Measurements from ENCODE around the gene KIFAP3.
"Not testable (repeated sequence)": the region's sequence is repeated elsewhere in the genome, so short reads cannot be mapped to it uniquely, and the experiment has no call there.

Gene KIFAP3

DNA sequence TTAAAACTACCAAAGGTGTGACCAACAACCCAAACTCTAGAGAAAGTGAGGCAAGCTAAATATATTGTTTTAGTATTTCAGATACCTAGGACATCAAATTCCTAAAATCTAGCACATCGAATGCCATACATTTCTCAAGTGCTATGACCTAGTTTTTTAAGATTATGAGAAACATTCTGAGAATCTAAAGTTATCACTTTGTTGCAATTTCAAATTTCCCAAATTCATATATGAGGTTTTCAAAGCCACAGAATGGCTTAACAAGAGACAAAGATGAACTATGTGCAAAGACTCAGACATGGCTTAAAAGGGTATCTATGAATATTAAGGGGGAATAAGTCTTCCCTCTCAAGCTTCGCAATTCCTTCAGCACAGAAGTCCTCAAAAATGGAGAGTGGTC is 187.6 kb downstream of the KIFAP3 start:
- no peak for DNase-seq (ENCODE audit: low read depth)

DNA sequence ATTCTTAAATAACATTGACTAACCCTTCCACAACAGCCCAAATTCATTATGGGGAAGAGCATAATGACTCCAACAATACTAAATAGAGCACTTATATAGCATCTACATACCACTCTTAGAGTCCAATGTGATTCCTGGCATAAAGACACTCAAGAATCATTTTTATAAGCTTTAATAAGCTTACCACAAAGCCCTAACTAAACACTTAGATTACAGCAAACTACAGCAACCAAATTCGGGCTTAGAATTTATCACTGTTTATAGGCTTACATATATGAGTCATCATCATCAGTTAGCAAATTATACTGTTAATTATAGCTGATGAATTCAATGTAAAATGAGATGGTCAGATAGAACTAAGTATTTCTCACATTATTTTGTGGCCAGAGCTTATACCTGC is 188.1 kb downstream of the KIFAP3 start:
- DNase-seq (ENCODE audit: low read depth) = no peak

- no peak for DNase-seq (ENCODE audit: low read depth)
Measured at GRCh38 chr1:169885207-169885606, 189.3 kb downstream of the KIFAP3 start.

DNA sequence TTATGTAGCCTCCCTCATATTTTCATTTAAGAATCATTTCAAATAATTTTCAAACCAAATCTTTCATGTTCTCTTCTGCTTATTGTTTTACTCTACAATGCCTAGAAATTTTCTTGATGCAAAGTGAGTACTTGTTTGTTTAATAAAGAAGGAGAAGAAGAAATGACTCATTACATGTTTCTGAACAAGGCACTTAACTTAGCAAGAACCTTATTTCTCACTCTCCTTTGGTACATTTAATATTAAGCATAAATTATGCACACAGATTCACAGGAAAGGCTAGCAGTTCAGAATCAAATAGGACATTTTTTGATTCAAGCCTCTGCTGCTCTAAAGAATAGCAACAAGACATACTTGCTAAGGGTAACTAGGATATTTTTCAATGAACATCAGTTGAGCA is 189.9 kb downstream of the KIFAP3 start:
- no peak for DNase-seq (ENCODE audit: low read depth)

DNA sequence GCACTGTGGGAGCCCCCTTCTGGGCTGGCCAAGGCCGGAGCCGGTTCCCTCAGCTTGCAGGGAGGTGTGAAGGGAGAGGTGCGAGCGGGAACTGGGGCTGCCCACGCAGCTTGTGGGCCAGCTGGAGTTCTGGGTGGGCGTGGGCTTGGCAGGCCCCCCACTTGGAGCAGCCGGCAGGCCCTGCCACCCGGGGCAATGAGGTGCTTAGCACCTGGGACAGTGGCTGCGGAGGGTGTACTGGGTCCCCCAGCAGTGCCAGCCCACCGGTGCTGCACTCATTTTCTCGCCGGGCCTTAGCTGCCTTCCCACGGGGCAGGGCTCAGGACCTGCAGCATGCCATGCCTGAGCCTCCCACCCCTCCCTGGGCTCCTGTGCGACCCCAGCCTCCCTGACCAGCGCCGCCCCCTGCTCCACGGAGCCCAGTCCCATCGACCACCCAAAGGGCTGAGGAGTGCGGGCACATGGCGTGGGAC is 192.4 kb downstream of the KIFAP3 start:
- no peak for DNase-seq (ENCODE audit: low read depth)

DNA sequence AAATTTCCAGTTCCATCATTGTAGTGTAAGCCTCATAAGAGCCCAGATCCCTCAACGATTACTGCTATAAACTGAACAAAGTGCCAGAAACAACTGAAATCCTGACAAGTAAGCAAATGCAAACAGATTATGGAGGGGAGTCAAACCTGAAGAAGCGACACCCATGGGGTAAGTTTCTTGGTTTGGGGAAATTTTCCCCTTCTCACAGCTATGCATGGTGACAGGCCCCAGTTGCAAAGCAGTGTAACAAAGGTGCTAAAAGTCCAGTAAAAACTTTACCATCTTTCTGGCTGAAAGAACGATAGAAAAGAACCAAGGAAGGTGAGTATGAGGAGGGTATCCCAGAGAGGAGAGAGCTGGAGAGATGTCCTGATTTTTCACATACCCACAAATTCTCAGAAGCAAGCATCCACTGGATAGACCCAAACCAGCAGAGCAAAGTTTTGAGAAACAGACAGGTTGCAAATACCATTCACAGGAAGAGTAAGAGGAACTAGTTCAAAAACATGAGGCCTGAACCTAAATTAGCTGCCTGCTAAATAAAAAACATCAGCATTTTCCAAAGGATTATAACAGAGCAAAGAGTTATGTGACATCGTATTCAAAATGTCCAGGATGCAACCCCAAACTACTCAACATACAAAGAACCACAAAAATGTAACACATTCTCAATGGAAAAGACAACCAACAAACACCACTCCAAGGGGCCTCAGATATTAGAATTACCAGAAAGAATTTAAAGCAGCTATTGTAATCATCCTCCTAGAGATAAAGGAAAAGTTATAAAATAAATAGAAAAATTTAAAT is 195.3 kb downstream of the KIFAP3 start:
- no peak for DNase-seq (ENCODE audit: low read depth)

- no peak for DNase-seq (ENCODE audit: low read depth)
Measured at GRCh38 chr1:169878498-169878897, 196.0 kb downstream of the KIFAP3 start.

GRCh38 chr1:169877800-169878491 is 196.5 kb downstream of the KIFAP3 start:
- DNase-seq (ENCODE audit: low read depth) = no peak

- DNase-seq (ENCODE audit: low read depth) = no peak
Measured at GRCh38 chr1:169874229-169874628, 200.3 kb downstream of the KIFAP3 start.

- DNase-seq (ENCODE audit: low read depth) = no peak
Measured at GRCh38 chr1:169873582-169874199, 200.8 kb downstream of the KIFAP3 start.

GRCh38 chr1:169872906-169873305 is 201.6 kb downstream of the KIFAP3 start:
- DNase-seq (ENCODE audit: low read depth) = no peak

- not testable (repeated sequence) for DNase-seq (ENCODE audit: low read depth)
Measured at GRCh38 chr1:169871988-169872387, 202.5 kb downstream of the KIFAP3 start.
